Neuron (in vitro differentiated cells): ENCODE results near the gene NUDT3.
"Not testable (repeated sequence)": the region's sequence is repeated elsewhere in the genome, so short reads cannot be mapped to it uniquely, and the experiment has no call there.

Experiments
- H2AFZ ChIP-seq: one replicate; pipeline ENCODE4 v1.6.1; 2013; ENCODE audit warnings: low read depth, mild to moderate bottlenecking, inconsistent platforms, low read length, moderate library complexity
- H3K27me3 ChIP-seq: one replicate; pipeline ENCODE4 v1.6.1; 2013; ENCODE audit warnings: low read length; ENCODE audit not compliant: insufficient read depth
- H3K36me3 ChIP-seq: one replicate; pipeline ENCODE4 v1.6.1; 2013; ENCODE audit warnings: low read length; ENCODE audit not compliant: insufficient read depth
- H3K4me1 ChIP-seq: one replicate; pipeline ENCODE4 v1.6.1; 2013; ENCODE audit warnings: low read length; ENCODE audit not compliant: insufficient read depth
- H3K4me3 ChIP-seq: 2 replicates; pipeline ENCODE4 v1.5.1; 2013; ENCODE audit warnings: mild to moderate bottlenecking, low read length, moderate library complexity
- H3K9me3 ChIP-seq: one replicate; pipeline ENCODE4 v1.6.1; 2013; ENCODE audit warnings: low read length

NUDT3 gene

GRCh38 chr6:34325633-34326032 is 66.8 kb downstream of the NUDT3 start:
- H3K27me3 ChIP-seq: no peaks in the 10 kb centered on the region
- peaks cover 9% of the 10 kb centered on the region for H3K36me3 ChIP-seq
- no peaks in the 10 kb centered on the region for H3K9me3 ChIP-seq
- H2AFZ ChIP-seq: no peak overlapping the region
- H3K4me1 ChIP-seq: no peaks in the 10 kb centered on the region
- no peak overlapping the region for H3K4me3 ChIP-seq

GRCh38 chr6:34324738-34325444 is 67.6 kb downstream of the NUDT3 start:
- Histone ChIP-seq H3K36me3 (peaks cover 5% of the 10 kb centered on the region), H3K4me3 (no peak overlapping the region), H3K27me3 (no peaks in the 10 kb centered on the region), H2AFZ (no peak overlapping the region), H3K4me1 (no peaks in the 10 kb centered on the region), H3K9me3 (no peaks in the 10 kb centered on the region)

DNA sequence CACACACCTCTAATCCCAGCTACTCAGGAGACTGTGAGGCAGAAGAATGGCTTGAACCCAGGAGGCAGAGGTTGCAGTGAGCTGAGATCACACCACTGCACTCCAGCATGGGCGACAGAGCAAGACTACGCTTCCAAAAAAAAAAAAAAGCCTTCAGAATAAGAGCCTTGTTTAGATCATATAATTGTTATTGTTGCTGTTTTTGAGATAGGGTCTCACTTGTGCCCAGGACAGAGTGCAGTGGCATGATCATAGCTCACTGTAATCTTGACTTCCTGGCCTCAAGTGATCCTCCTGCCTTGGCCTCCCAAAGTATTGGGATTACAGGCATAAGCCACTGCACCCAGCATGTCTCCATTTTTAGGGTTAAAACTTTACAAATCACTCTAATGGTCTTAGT is 68.2 kb downstream of the NUDT3 start:
- not testable (repeated sequence) for H3K9me3 ChIP-seq, H3K4me3 ChIP-seq, H3K27me3 ChIP-seq, H3K36me3 ChIP-seq, H3K4me1 ChIP-seq, H2AFZ ChIP-seq

GRCh38 chr6:34323300-34323699 is 69.2 kb downstream of the NUDT3 start:
- Histone ChIP-seq H2AFZ (no peak overlapping the region), H3K9me3 (no peaks in the 10 kb centered on the region), H3K4me3 (no peak overlapping the region), H3K36me3 (peaks cover 5% of the 10 kb centered on the region), H3K27me3 (no peaks in the 10 kb centered on the region), H3K4me1 (no peaks in the 10 kb centered on the region)

DNA sequence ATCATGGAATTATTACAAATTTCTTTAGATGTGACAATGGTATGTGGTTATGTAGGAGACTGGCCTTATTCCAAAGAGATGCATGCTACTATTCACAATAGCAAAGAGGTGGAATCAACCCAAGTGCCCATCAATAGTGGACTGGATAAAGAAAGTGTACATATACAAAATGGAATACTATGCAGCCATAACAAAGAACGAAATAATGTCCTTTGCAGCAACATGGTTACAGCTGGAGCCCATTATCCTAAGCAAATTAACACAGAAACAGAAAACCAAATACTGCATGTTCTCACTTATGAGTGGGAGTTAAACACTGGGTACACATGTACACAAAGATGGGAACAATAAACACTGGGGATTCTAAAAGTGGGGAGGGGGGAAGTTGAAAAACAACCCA is 69.7 kb downstream of the NUDT3 start:
- no peaks in the 10 kb centered on the region for H3K9me3 ChIP-seq
- H3K4me3 ChIP-seq: no peak overlapping the region
- H2AFZ ChIP-seq: no peak overlapping the region
- H3K27me3 ChIP-seq: no peaks in the 10 kb centered on the region
- peaks cover 5% of the 10 kb centered on the region for H3K36me3 ChIP-seq
- peaks cover 1% of the 10 kb centered on the region for H3K4me1 ChIP-seq

DNA sequence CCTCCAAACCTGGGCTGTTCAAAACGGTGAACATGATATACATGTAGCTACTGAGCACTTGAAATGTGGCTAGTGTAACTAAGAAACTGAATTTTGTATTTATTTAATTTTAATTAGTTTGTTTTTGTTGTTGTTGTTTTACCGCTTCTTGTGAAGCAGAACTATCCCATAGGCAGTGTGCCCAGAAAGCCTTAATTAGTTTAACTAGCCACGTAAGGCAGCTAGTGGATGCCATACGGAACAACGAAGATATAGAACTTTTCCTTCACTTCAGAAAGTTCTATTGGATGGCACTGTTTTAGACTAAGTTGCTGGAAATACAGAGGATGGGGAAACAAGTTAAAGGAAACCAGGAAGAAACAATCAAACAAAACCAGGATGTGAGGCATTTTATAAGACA is 70.6 kb downstream of the NUDT3 start:
- H3K4me1 ChIP-seq: peaks cover 3% of the 10 kb centered on the region
- H3K9me3 ChIP-seq: no peaks in the 10 kb centered on the region
- no peaks in the 10 kb centered on the region for H3K27me3 ChIP-seq
- no peak overlapping the region for H2AFZ ChIP-seq
- peaks cover 5% of the 10 kb centered on the region for H3K36me3 ChIP-seq
- H3K4me3 ChIP-seq: no peak overlapping the region

GRCh38 chr6:34319471-34319885 is 73.0 kb downstream of the NUDT3 start:
- H3K4me1 ChIP-seq: peaks cover 3% of the 10 kb centered on the region
- H3K4me3 ChIP-seq: no peak overlapping the region
- no peaks in the 10 kb centered on the region for H3K27me3 ChIP-seq
- H2AFZ ChIP-seq: no peak overlapping the region
- no peaks in the 10 kb centered on the region for H3K9me3 ChIP-seq
- H3K36me3 ChIP-seq: peaks cover 5% of the 10 kb centered on the region

- no peak overlapping the region for H3K4me3 ChIP-seq
- H2AFZ ChIP-seq: no peak overlapping the region
- H3K9me3 ChIP-seq: no peaks in the 10 kb centered on the region
- peaks cover 3% of the 10 kb centered on the region for H3K4me1 ChIP-seq
- no peaks in the 10 kb centered on the region for H3K27me3 ChIP-seq
- peaks cover 5% of the 10 kb centered on the region for H3K36me3 ChIP-seq
These were observed 73.7 kb downstream of the NUDT3 start for GRCh38 chr6:34318499-34319470.

DNA sequence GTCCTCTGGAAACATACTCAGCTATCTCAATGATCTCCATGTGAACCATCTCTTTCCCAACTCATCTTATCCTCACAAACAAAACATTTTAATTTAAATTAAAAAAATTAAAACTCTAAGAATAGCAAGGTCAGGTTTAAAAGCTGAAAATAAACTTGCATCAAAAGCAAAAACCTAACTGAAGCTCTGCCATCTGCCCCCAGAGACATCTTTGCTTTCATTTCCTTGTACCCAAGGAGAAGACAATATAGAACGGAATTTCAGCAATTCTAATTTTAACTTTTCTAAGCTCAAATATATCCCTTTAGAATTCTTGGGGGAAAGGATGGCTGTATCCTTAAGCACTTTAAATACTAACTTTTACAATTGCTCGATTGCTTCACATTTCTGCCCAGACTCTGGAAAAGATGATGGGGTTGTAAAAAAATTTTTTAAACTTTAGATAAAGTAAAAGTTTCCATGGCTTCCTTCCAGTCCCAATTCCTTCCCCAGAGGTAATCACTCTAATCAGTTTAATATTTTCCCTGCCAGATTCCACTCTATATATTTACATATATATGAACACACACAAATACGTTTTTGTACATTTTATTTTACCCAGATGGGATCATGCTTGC is 74.5 kb downstream of the NUDT3 start:
- Histone ChIP-seq H3K27me3 (no peaks in the 10 kb centered on the region), H3K4me1 (peaks cover 3% of the 10 kb centered on the region), H3K9me3 (no peaks in the 10 kb centered on the region), H2AFZ (no peak overlapping the region), H3K36me3 (peaks cover 2% of the 10 kb centered on the region), H3K4me3 (no peak overlapping the region)

DNA sequence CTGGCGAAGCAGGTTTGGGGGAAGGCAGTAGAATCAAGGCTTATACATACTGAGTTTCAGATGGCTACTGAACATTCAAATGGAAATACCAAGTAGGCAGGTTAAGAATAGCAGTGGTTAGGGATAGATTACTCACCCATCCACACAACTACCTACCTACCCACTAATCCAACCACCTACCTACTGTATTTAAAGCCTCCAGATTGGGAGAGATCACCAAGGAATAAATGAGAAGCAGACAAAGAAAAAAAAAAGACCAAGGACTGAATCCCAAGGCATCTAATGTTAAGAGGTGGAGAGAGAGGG is 75.3 kb downstream of the NUDT3 start:
- H3K4me3 ChIP-seq: no peak overlapping the region
- no peaks in the 10 kb centered on the region for H3K9me3 ChIP-seq
- peaks cover 3% of the 10 kb centered on the region for H3K36me3 ChIP-seq
- peaks cover 3% of the 10 kb centered on the region for H3K4me1 ChIP-seq
- no peaks in the 10 kb centered on the region for H3K27me3 ChIP-seq
- no peak overlapping the region for H2AFZ ChIP-seq

- no peaks in the 10 kb centered on the region for H3K27me3 ChIP-seq
- H3K4me3 ChIP-seq: no peak overlapping the region
- no peaks in the 10 kb centered on the region for H3K9me3 ChIP-seq
- H2AFZ ChIP-seq: no peak overlapping the region
- H3K36me3 ChIP-seq: peaks cover 3% of the 10 kb centered on the region
- peaks cover 3% of the 10 kb centered on the region for H3K4me1 ChIP-seq
These were observed 75.9 kb downstream of the NUDT3 start for GRCh38 chr6:34316431-34317171.

- no peak overlapping the region for H2AFZ ChIP-seq
- H3K27me3 ChIP-seq: no peaks in the 10 kb centered on the region
- H3K4me3 ChIP-seq: no peak overlapping the region
- H3K4me1 ChIP-seq: peaks cover 3% of the 10 kb centered on the region
- no peaks in the 10 kb centered on the region for H3K9me3 ChIP-seq
- peaks cover 3% of the 10 kb centered on the region for H3K36me3 ChIP-seq
These were observed 76.7 kb downstream of the NUDT3 start for GRCh38 chr6:34315780-34316179.

- peaks cover 3% of the 10 kb centered on the region for H3K4me1 ChIP-seq
- no peaks in the 10 kb centered on the region for H3K9me3 ChIP-seq
- H3K4me3 ChIP-seq: no peak overlapping the region
- no peaks in the 10 kb centered on the region for H3K27me3 ChIP-seq
- H2AFZ ChIP-seq: no peak overlapping the region
- peaks cover 3% of the 10 kb centered on the region for H3K36me3 ChIP-seq
These were observed 77.2 kb downstream of the NUDT3 start for GRCh38 chr6:34315256-34315655.
